K562 (cell line): ENCODE measurements around the gene MARCHF5. TPM values are rescaled to one million over a fixed set of nuclear protein-coding genes. Genes with fewer than 3 reads are reported as not detected.

Source experiments
- ATAC-seq: fragments of 200-7000 bp; cut with Tn5 transposase; 3 replicates; pipeline ENCODE4 v1.9.1; 2020; ENCODE audit warnings: moderate library complexity
- BruUV-seq: library from RNA; stranded (reverse); fragments of 400-500 nt; replicated peaks from 2 replicates; lab custom pipeline; 2021; lab: Mats Ljungman, UMichigan
- CTCF ChIA-PET: fragments of 300-600 bp; formaldehyde crosslinking; extraction: SDS; loops from one replicate; lab custom pipeline; 2021; ENCODE audit warnings: low intra/inter-chr PET ratio; lab: Yijun Ruan, JAX
- POLR2A ChIA-PET: fragments of 300-600, 350-650 bp; sonication (Branson Sonifier 250); formaldehyde crosslinking; extraction: SDS; loops from one replicate; lab custom pipeline; 2021; ENCODE audit warnings: antibody characterized with exemption, inconsistent platforms; lab: Yijun Ruan, JAX
- DNase-seq, 4 experiments: peaks; one replicate each; pipeline versions ENCODE4 v3.0.0 to v3.0.0-alpha.2; 2011 to 2018; ENCODE audit warnings: low spot score in 3 of 4, mixed read lengths in 3 of 4; ENCODE audit errors: extremely low read depth in 1 of 4
- FAIRE-seq: peaks from 2 replicates; lab custom pipeline; 2011; peaks lifted over from hg19 to GRCh38; lab: Jason Lieb, UNC
- H2AFZ ChIP-seq: 2 replicates; pipeline ENCODE4 v1.6.0; 2011; ENCODE audit warnings: low read depth, low read length, control low read depth, inconsistent platforms
- H3K27ac ChIP-seq: fragments of 200-600 bp; 3 replicates; pipeline ENCODE4 v1.8.0; 2011; ENCODE audit warnings: low read depth, mild to moderate bottlenecking, control low read depth, inconsistent platforms, low read length, moderate library complexity, mixed read lengths; ENCODE audit errors: extremely low read depth
- H3K27me3 ChIP-seq, 2 experiments: fragments of 300-600 bp in 1 of 2; 2 replicates in 1 of 2; 3 replicates in 1 of 2; pipeline versions ENCODE4 v1.6.0 to v1.8.0; 2011; ENCODE audit warnings: inconsistent platforms in 2 of 2, low read length in 2 of 2, mild to moderate bottlenecking in 1 of 2, mixed read lengths in 1 of 2, moderate library complexity in 1 of 2; ENCODE audit not compliant: control insufficient read depth in 2 of 2, insufficient read depth in 2 of 2
- H3K36me3 ChIP-seq: fragments of 300-600 bp; 3 replicates; pipeline ENCODE4 v1.8.0; 2011; ENCODE audit warnings: mild to moderate bottlenecking, low read length, inconsistent platforms; ENCODE audit not compliant: control insufficient read depth, insufficient read depth
- H3K4me1 ChIP-seq, 2 experiments: fragments of 200-600 bp in 1 of 2; replicated peaks in 1 of 2; 2 replicates in 1 of 2; 3 replicates in 1 of 2; pipeline versions ENCODE4 v1.5.1 to v1.8.0; 2011; ENCODE audit warnings: inconsistent platforms in 2 of 2, low read length in 2 of 2, mild to moderate bottlenecking in 1 of 2, mixed read lengths in 1 of 2, moderate library complexity in 1 of 2; ENCODE audit not compliant: control insufficient read depth in 2 of 2, insufficient read depth in 2 of 2
- H3K4me2 ChIP-seq: 2 replicates; pipeline ENCODE4 v1.6.1; 2011; ENCODE audit warnings: low read length, control low read depth, inconsistent platforms, mixed read lengths; ENCODE audit not compliant: insufficient read depth
- H3K4me3 ChIP-seq: fragments of 200-600 bp; sonication (generic), shearing (Covaris generic); 2 replicates; pipeline ENCODE4 v1.5.1; 2016; ENCODE audit warnings: control low read depth, inconsistent platforms
- H3K79me2 ChIP-seq: fragments of 200-600 bp; 3 replicates; pipeline ENCODE4 v1.8.0; 2011; ENCODE audit warnings: low read length, inconsistent platforms; ENCODE audit not compliant: control insufficient read depth, insufficient read depth
- H3K9ac ChIP-seq, 2 experiments: 2 replicates each; pipeline versions ENCODE4 v1.6.0 to v1.6.1; 2011; ENCODE audit warnings: low read depth in 2 of 2, low read length in 2 of 2, control low read depth in 1 of 2, inconsistent platforms in 1 of 2, mild to moderate bottlenecking in 1 of 2, mixed read lengths in 1 of 2; ENCODE audit not compliant: insufficient read depth in 1 of 2
- H3K9me1 ChIP-seq: one replicate; pipeline ENCODE4 v1.6.0; 2011; ENCODE audit warnings: inconsistent platforms, mild to moderate bottlenecking, low read length, moderate library complexity; ENCODE audit not compliant: control insufficient read depth, insufficient read depth
- H3K9me3 ChIP-seq: replicated peaks from 2 replicates; pipeline ENCODE4 v1.5.1; 2011; ENCODE audit warnings: low read depth, low read length, inconsistent platforms; ENCODE audit not compliant: control insufficient read depth, insufficient read depth
- H4K20me1 ChIP-seq: replicated peaks from 2 replicates; pipeline ENCODE4 v1.6.1; 2011; ENCODE audit warnings: low read length, inconsistent platforms, mixed read lengths; ENCODE audit not compliant: control insufficient read depth, insufficient read depth
- ARID4B ChIP-seq: sonication (generic); formaldehyde crosslinking; IDR thresholded peaks from 2 replicates; pipeline ENCODE4 v1.8.0; 2022; ENCODE audit warnings: mild to moderate bottlenecking, missing genetic modification reagents
- ATF3 ChIP-seq, 2 experiments: fragments of 450-650 bp in 1 of 2; sonication (generic) in 1 of 2; formaldehyde crosslinking in 1 of 2; IDR thresholded peaks in 1 of 2; conservative IDR thresholded peaks in 1 of 2; 2 replicates each; pipeline versions ENCODE4 v1.6.1 to v1.8.1; 2016 to 2023; ENCODE audit warnings: mild to moderate bottlenecking in 2 of 2, moderate library complexity in 2 of 2, inconsistent platforms in 1 of 2, missing genetic modification reagents in 1 of 2
- CAMTA2 ChIP-seq: fragments of 250-450 bp; sonication (Bioruptor Pico); conservative IDR thresholded peaks from 2 replicates; pipeline ENCODE4 v1.5.1; 2022
- ETS2 ChIP-seq: IDR thresholded peaks from 2 replicates; pipeline ENCODE4 v1.6.1; 2016; ENCODE audit warnings: borderline replicate concordance, missing genetic modification characterization, mild to moderate bottlenecking, moderate library complexity, missing compliant biosample characterization; ENCODE audit not compliant: poor library complexity, severe bottlenecking
- FOXK1 ChIP-seq: sonication (generic); formaldehyde crosslinking; IDR thresholded peaks from 2 replicates; pipeline ENCODE4 v1.8.0; 2022; ENCODE audit warnings: missing genetic modification reagents, mild to moderate bottlenecking, borderline replicate concordance
- JUNB ChIP-seq: fragments of 450-650 bp; formaldehyde crosslinking; conservative IDR thresholded peaks from 2 replicates; pipeline ENCODE4 v1.4.0; 2020; ENCODE audit warnings: mild to moderate bottlenecking
- PYGO2 ChIP-seq: fragments of 450-650 bp; IDR thresholded peaks from 2 replicates; pipeline ENCODE4 v1.6.1; 2016; ENCODE audit warnings: mild to moderate bottlenecking, missing genetic modification characterization, moderate library complexity, missing compliant biosample characterization
- USF2 ChIP-seq: sonication (generic); formaldehyde crosslinking; IDR thresholded peaks from 2 replicates; pipeline ENCODE4 v1.5.0; 2020; ENCODE audit warnings: missing genetic modification reagents
- XRCC5 ChIP-seq: fragments of 200-400 bp; formaldehyde crosslinking; IDR thresholded peaks from 2 replicates; pipeline ENCODE4 v1.6.1; 2017; ENCODE audit warnings: low read depth, mild to moderate bottlenecking, low read length
- ZNF445 ChIP-seq: fragments of 250-450 bp; sonication (Bioruptor Pico); IDR thresholded peaks from 2 replicates; pipeline ENCODE4 v1.4.0; 2020; ENCODE audit warnings: low read depth, mild to moderate bottlenecking, moderate library complexity
- ZNF592 ChIP-seq: fragments of 450-650 bp; IDR thresholded peaks from 2 replicates; pipeline ENCODE4 v1.6.1; 2017; ENCODE audit warnings: antibody characterized with exemption, mild to moderate bottlenecking
- WGBS: fragments of 100-300 bp; shearing (Covaris generic); methylation state at CpG from one replicate; pipeline ENCODE4 v1.1.6; 2016; ENCODE audit warnings: low coverage, mixed read lengths; ENCODE audit not compliant: insufficient coverage; ENCODE audit errors: missing lambda C conversion rate; 5-methylcytosine and 5-hydroxymethylcytosine counted together
- in situ Hi-C: fragments of 300-500 bp; cut with MboI; formaldehyde crosslinking; loops from 4 replicates; pipeline ENCODE4 v1.15.0; 2018; ENCODE audit warnings: inconsistent platforms, mixed read lengths
- intact Hi-C: fragments of 100-400 bp; cut with micrococcal nuclease; formaldehyde crosslinking; loops from 2 replicates; pipeline ENCODE4 v1.14.2; 2022
- polyA plus RNA-seq, 8 experiments: library from polyadenylated mRNA; depleted of rRNA in 4 of 8; stranded (reverse) in 5 of 8; unstranded in 3 of 8; fragments of >200 nt; fragmentation: Nextera tagmentation in 2 of 8; fragmentation: Illumina TruSeq in 1 of 8; extraction: Ambion mirVana in 2 of 8; extraction: Trizol in 1 of 8; gene quantifications; 2 replicates each; pipeline versions ENCODE4 v1.2.1 to v1.2.3, GENCODE V29; 2011 to 2014; ENCODE audit warnings: inconsistent platforms in 1 of 8, missing spikeins in 1 of 8
- total RNA-seq, 7 experiments: library from RNA; depleted of rRNA in 6 of 7; stranded (reverse); fragments of >200 nt in 6 of 7; fragmentation: Illumina TruSeq in 2 of 7; extraction: Trizol in 2 of 7; gene quantifications; 2 replicates each; pipeline versions ENCODE4 v1.2.1 to v1.2.3, GENCODE V29; 2011 to 2021; ENCODE audit warnings: low replicate concordance in 1 of 7

MARCHF5 gene
- total and polyA plus RNA-seq, 9 of the 15 experiments (the other 6 are each of a cell fraction or from before 2014, with no cell fraction given) = 3.4 to 27.2 (median 11.5) TPM

GRCh38 chr10:92244796-92245195 lies 46.2 kb upstream of the MARCHF5 start:
- no peak overlapping the region for H3K4me3 ChIP-seq
- in situ Hi-C loops (no loop called here), intact Hi-C loops (no loop called here)
- H2AFZ ChIP-seq = no peak overlapping the region
- FAIRE-seq = no peak
- 53% methylated on average over 2 of the region's 3 CpGs for WGBS
- H3K27me3 ChIP-seq = no peaks in the 10 kb centered on the region
- ChIA-PET CTCF (no interaction called here), POLR2A (interaction anchor here (0.9 kb wide), 1 partner anchor 114 kb away, joined by 3 read pairs; no protein-coding TSS in a partner anchor)
- H3K9ac ChIP-seq = no peak overlapping the region
- no TSS peak for BruUV-seq
- H3K9me1 ChIP-seq = no peaks in the 10 kb centered on the region
- H4K20me1 ChIP-seq = no peaks in the 10 kb centered on the region
- H3K9me3 ChIP-seq = no peaks in the 10 kb centered on the region
- H3K79me2 ChIP-seq = no peaks in the 10 kb centered on the region
- no peak overlapping the region for H3K4me2 ChIP-seq
- peaks cover 0 to 4% of the 10 kb centered on the region in 2 experiments; a peak in 4 of 5 replicates for H3K4me1 ChIP-seq
- no peak overlapping the region for H3K27ac ChIP-seq
- H3K36me3 ChIP-seq = no peaks in the 10 kb centered on the region
- no peak for ATAC-seq
- DNase-seq = no peak
- TF ChIP-seq ATF3 (IDR thresholded peaks at IDR 0.05) (no peak), ATF3 (CRISPR knock-in tag; conservative IDR thresholded peaks at IDR 0.05) (no peak), ZNF592 (no peak), ETS2 (tag) (no peak), CAMTA2 (no peak), FOXK1 (CRISPR knock-in tag) (no peak), USF2 (no peak), XRCC5 (no peak), PYGO2 (no peak), JUNB (CRISPR knock-in tag) (no peak), ARID4B (CRISPR knock-in tag) (no peak), ZNF445 (no peak)
